HG03064 (cell line): ENCODE data around the gene AQP10.
"Not testable (repeated sequence)": the region's sequence is repeated elsewhere in the genome, so short reads cannot be mapped to it uniquely, and the experiment has no call there.

ENCODE experiments used
- ATAC-seq: cut with Tn5 transposase; IDR thresholded peaks from one replicate; pipeline ENCODE4 v1.9.1; 2021; ENCODE audit warnings: low read depth; ENCODE audit not compliant: unreplicated experiment

The AQP10 gene

GRCh38 chr1:154342836-154343472 lies 22.1 kb downstream of the AQP10 start:
- ATAC-seq = no peak

- ATAC-seq = no peak
These were observed 24.3 kb downstream of the AQP10 start for GRCh38 chr1:154344977-154345837.

- ATAC-seq = no peak
These were observed 25.5 kb downstream of the AQP10 start for GRCh38 chr1:154346276-154346917.

GRCh38 chr1:154347961-154348360 lies 27.1 kb downstream of the AQP10 start:
- ATAC-seq = no peak

GRCh38 chr1:154348429-154349076 lies 27.7 kb downstream of the AQP10 start:
- no peak for ATAC-seq

- ATAC-seq = no peak
These were observed 28.2 kb downstream of the AQP10 start for GRCh38 chr1:154349121-154349520.

- ATAC-seq = no peak
These were observed 29.5 kb downstream of the AQP10 start for GRCh38 chr1:154350383-154350782.

GRCh38 chr1:154351363-154352068 lies 30.6 kb downstream of the AQP10 start:
- no peak for ATAC-seq

GRCh38 chr1:154352245-154352580 lies 31.3 kb downstream of the AQP10 start:
- no peak for ATAC-seq

GRCh38 chr1:154352581-154353459 lies 31.9 kb downstream of the AQP10 start:
- ATAC-seq = no peak

- no peak for ATAC-seq
These were observed 32.6 kb downstream of the AQP10 start for GRCh38 chr1:154353460-154353904.

- no peak for ATAC-seq
These were observed 33.1 kb downstream of the AQP10 start for GRCh38 chr1:154353966-154354365.

- ATAC-seq = no peak
These were observed 37.6 kb downstream of the AQP10 start for GRCh38 chr1:154358519-154358918.

GRCh38 chr1:154360288-154360687 lies 39.4 kb downstream of the AQP10 start:
- ATAC-seq = no peak

- not testable (repeated sequence) for ATAC-seq
These were observed 40.0 kb downstream of the AQP10 start for GRCh38 chr1:154360881-154361280.

GRCh38 chr1:154361357-154361756 lies 40.5 kb downstream of the AQP10 start:
- no peak for ATAC-seq

- ATAC-seq = no peak
These were observed 50.5 kb downstream of the AQP10 start for GRCh38 chr1:154371436-154371835.

GRCh38 chr1:154373777-154374357 lies 53.0 kb downstream of the AQP10 start:
- ATAC-seq = not testable (repeated sequence)
